HG02571 (cell line): Measurements from ENCODE around the gene ARAP3.
"Not testable (repeated sequence)": the region's sequence is repeated elsewhere in the genome, so short reads cannot be mapped to it uniquely, and the experiment has no call there.

Experiments
- ATAC-seq: cut with Tn5 transposase; IDR thresholded peaks from one replicate; pipeline ENCODE4 v1.9.1; 2021; ENCODE audit warnings: mild to moderate bottlenecking, moderate library complexity; ENCODE audit not compliant: unreplicated experiment

Gene ARAP3

GRCh38 chr5:141618030-141618803, 63.8 kb downstream of the ARAP3 start:
- ATAC-seq = peak; percentile 24

- ATAC-seq = no peak
Observed at GRCh38 chr5:141617682-141618029, 64.4 kb downstream of the ARAP3 start.

GRCh38 chr5:141617128-141617527, 64.9 kb downstream of the ARAP3 start:
- no peak for ATAC-seq

- ATAC-seq = no peak
Observed at GRCh38 chr5:141615991-141616720, 65.9 kb downstream of the ARAP3 start.

- no peak for ATAC-seq
Observed at GRCh38 chr5:141613344-141613743, 68.7 kb downstream of the ARAP3 start.

- no peak for ATAC-seq
Observed at GRCh38 chr5:141611289-141611688, 70.7 kb downstream of the ARAP3 start.

GRCh38 chr5:141609921-141610320, 72.1 kb downstream of the ARAP3 start:
- not testable (repeated sequence) for ATAC-seq

- ATAC-seq = no peak
Observed at GRCh38 chr5:141609044-141609443, 73.0 kb downstream of the ARAP3 start.

GRCh38 chr5:141608557-141608956, 73.5 kb downstream of the ARAP3 start:
- no peak for ATAC-seq

- no peak for ATAC-seq
Observed at GRCh38 chr5:141608046-141608445, 74.0 kb downstream of the ARAP3 start.

GRCh38 chr5:141605523-141606277, 76.3 kb downstream of the ARAP3 start:
- ATAC-seq = peak; percentile 98

GRCh38 chr5:141603923-141604717, 77.9 kb downstream of the ARAP3 start:
- no peak for ATAC-seq
